Brain pericyte (primary cell): Measurements from ENCODE around the gene FIP1L1.
"Not testable (repeated sequence)": the region's sequence is repeated elsewhere in the genome, so short reads cannot be mapped to it uniquely, and the experiment has no call there.

Source experiments
- DNase-seq: peaks from one replicate; pipeline ENCODE4 v3.0.0-alpha.2; 2012; ENCODE audit warnings: low read depth, low spot score

Gene FIP1L1

DNA sequence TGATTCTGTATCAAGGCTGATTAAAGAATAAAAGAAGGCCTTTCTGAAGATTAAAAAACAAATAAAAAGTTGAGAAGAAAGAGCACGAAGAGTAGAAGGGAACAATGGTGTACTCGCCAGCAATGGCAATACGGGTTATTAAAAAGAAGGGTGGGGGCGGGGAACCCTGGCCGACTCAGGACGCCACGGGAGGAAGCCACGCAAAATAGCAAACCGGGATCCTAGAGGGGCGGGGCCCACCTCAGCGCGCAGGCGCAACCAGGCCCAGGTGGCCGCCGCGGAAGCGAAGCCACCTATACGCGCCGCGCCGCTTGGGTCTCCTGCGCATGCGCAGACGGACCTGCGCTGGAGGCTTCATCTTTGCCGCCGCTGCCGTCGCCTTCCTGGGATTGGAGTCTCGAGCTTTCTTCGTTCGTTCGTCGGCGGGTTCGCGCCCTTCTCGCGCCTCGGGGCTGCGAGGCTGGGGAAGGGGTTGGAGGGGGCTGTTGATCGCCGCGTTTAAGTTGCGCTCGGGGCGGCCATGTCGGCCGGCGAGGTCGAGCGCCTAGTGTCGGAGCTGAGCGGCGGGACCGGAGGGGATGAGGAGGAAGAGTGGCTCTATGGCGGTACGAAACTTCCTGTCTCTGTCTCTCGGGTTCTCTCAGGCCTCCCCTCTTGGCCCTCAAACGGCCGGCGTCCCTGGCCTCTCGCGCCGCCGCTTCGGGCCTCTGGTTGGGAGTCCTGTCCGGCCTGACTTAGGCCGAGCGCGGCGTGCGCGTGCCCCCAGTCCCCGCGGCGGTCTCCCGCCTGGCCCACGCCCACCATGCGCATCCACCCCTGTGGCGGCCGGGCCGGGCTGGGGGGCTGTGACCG, at the start of gene FIP1L1:
Gene FIP1L1 (plus strand): TSS at position 323 of the 852 bp plus-strand sequence. CDS start 198 bp downstream, at position 521.
- DNase-seq: peak; percentile 70

GRCh38 chr4:53334916-53335315, 42.5 kb upstream of the FIP1L1 start:
- DNase-seq: not testable (repeated sequence)

GRCh38 chr4:53340145-53340544, 37.3 kb upstream of the FIP1L1 start:
- DNase-seq: not testable (repeated sequence)

DNA sequence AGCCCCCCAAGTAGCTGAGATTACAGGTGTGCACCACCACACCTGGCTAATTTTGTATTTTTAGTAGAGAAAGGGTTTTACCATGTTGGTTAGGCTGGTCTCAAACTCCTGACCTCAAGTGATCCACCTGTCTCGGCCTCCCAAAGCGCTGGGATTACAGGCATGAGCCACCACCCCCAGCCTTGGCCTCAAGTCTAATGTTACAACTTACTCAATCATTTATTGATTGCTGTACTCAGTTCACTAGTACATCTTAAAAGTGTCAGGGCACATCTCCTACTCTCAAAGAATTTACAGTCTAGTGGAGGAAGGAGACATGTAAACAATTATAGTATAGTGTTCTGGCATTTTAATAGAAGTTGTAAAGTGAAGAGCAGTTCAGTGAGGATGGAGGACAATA, 31.0 kb upstream of the FIP1L1 start:
- not testable (repeated sequence) for DNase-seq

GRCh38 chr4:53346920-53347852, 30.3 kb upstream of the FIP1L1 start:
- no peak for DNase-seq

DNA sequence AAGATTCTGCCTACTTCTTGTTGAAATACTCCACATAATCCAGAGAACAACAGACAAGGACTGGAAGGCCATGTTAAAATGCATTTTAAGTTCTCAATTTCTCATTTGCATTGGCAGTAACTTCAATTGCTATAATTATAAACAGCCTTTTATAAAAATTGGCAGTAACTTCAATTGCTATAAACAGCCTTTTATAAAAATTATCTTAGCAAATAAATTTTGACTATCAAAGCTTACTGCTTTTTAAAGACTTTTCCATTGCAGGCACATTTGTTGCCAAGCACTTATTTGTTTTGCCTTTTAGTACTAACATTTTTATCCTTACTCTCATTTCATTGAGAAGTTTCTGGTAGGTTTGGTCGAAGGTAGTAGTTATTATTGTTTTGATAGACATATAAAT, 29.4 kb upstream of the FIP1L1 start:
- no peak for DNase-seq

DNA sequence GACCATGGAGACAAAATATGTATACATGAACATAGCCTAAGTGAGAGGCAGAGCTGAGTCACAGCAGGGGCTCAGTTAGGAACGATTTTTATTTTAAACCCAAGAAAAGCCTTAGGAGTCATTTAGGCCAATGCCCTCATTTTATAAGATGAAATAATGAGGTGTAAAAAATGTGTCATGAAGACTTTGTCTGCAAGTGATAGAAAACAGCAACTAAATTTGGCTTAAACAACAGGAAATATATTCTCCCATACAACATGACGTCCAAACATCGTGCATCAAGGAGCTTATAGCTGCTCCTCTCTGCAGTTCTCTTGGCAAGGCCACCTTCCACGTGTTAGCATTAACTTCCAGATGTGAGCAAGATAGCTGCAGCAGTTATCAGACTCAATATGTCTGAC, 28.4 kb upstream of the FIP1L1 start:
- DNase-seq: no peak

DNA sequence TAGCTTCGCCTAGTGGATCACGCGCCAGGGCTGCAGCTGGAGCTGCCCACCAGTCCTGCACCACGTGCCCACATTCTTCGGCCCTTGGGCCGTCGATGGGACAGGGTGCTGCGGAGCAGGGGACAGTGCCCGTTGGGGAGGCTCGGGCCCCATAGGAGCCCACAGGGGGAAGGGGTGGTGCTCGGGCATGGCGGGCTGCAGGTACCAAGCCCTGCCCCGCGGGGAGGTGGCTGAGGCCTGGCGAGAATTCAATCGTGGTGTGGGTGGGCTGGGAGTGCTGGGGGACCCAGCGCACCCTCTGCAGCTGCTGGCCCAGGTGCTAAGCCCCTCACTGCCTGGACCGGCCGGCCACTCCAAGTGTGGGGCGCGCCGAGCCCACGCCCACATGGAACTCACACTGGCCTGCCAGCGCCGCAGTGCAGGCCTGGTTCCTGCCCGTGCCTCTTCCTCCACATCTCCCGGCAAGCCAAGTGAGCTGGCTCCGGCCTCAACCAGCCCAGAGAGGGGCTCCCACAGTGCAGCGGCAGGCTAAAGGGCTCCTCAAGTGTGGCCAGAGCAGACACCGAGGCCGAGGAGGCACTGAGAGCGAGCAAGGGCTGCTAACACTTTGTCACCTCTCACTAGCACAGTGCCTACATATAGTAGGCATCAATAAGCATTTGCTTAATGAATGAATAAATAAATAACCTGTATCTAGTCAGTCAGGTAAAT, 23.3 kb upstream of the FIP1L1 start:
- DNase-seq: no peak

DNA sequence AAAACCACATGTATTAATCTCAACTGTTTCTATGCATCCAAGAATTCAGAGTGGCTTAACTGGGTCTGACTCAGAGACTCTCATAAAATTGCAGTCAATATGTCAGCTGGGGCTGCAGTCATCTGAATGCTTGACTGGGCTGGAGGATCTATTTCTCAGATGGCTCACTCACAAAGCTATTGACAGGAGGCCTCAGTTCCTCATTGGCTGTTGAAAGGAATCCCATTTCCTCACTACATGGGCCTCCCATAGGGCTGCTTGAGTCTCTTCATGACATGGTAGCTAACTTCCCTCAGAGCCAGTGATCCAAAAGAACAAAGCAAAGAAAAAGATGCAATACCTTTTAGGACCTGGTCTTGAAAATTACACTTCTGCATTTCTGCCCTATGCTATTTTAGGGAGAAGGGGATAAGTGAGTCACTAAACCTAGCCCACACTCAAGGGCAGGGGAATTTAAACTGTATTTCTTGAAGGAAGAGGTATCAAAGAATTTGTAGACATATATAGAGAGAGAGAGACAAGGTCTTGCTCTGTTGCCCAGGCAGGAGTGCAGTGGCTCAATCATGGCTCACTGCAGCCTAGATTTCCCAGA, 21.4 kb upstream of the FIP1L1 start:
- no peak for DNase-seq

- no peak for DNase-seq
Observed at GRCh38 chr4:53361451-53361850, 16.0 kb upstream of the FIP1L1 start.

GRCh38 chr4:53362093-53362492, 15.3 kb upstream of the FIP1L1 start:
- DNase-seq: no peak

GRCh38 chr4:53364624-53365023, 12.8 kb upstream of the FIP1L1 start:
- DNase-seq: no peak

- DNase-seq: no peak
Observed at GRCh38 chr4:53365121-53365485, 12.3 kb upstream of the FIP1L1 start.

DNA sequence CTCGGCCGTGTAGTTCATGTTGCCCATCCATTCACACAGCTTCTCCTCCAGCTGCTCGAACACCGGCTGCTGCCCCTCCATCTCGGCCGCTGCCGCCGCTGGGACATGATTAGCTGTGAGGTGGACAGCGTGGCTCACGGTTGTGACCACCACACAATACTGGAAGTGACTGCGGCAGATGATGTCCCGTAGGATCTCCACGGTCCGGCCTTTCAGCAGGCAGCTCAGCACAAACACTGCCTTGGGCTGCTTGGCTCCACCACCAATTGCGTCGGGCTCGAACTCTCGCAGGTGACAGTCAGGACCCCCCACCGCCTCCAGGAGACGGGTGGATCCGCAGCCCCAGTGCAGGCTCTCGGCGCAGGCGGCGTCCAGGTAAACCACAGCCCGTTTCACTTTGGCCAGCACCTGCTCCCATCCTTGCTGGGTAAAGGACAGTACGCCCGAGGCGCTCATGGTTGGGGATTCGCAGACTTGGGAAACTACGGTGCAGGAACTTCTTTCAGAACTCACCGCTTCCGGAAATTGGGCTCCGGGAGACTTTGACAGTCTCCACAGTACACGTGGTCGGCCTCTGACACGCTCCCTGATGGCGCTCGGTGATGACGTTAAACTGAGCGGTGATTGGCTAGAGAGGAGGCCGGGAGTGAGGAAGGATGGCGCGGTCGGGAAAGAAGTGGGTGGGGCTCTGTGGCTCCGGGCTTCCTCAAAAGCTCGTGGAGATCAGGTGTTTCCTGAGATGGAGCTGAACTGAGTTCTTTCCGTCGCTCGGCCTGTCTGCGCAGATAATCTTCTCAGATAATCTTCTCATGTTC, 11.7 kb upstream of the FIP1L1 start, which contains the start of gene SCFD2:
Gene SCFD2 (minus strand): TSS at position 576 of the 815 bp plus-strand sequence.
- DNase-seq: peak; percentile 86

DNA sequence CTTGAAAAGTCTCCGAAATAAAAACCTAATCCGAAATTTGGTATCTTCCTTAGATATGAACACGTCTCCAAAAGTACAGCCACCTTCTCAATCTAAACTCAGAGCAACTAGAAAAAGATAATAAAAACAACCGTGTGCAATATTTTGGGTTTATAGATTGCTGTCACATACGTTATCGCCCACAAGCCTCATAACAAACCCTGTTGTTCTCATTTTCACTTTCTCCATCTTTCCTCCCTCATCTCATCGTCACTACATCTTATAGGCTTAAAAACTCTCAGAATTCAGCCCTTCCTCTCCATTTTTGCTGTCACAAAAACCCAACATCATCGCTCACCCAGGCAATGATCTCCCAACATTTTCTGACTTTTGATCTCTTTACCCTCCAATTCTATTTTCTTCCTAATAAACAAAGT, 11.1 kb upstream of the FIP1L1 start:
- DNase-seq: no peak

DNA sequence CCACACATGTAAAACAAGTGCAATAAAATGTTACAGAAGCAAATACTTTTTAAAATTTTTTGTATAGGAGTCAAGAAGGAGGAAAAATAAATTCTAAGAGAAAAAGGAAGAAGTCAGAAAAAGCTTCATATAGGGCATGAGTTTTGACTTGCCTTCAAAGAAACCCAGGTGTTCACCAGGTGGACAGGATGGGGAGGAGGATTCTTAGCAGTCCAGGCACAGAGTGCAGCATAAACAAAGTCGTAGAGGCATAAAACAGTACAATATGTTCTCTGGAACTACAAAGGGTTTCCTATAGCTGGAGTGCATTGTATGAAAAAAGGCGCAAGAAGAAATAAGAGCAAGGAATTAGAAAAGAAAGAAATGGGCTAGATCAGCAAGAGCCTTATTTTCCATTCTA, 9.7 kb upstream of the FIP1L1 start:
- no peak for DNase-seq

DNA sequence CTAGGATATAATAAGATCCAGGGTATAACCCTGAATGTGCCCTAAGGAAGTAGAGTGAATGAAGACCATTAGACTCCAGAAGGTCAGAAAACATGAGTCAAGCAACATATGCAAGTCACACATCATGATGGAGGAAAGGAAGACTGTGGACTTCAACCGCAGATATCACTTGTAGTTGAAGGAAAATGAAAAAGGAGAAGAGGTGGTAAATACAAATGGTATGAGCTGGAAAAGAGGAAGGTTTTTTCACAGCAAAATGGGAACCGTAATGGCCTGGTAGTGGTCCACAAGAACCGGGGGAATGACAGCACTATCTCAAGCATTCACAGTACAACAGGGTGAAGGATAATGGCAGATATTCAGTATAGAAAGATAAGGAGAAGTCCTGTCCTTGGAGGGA, 6.4 kb upstream of the FIP1L1 start:
- no peak for DNase-seq

DNA sequence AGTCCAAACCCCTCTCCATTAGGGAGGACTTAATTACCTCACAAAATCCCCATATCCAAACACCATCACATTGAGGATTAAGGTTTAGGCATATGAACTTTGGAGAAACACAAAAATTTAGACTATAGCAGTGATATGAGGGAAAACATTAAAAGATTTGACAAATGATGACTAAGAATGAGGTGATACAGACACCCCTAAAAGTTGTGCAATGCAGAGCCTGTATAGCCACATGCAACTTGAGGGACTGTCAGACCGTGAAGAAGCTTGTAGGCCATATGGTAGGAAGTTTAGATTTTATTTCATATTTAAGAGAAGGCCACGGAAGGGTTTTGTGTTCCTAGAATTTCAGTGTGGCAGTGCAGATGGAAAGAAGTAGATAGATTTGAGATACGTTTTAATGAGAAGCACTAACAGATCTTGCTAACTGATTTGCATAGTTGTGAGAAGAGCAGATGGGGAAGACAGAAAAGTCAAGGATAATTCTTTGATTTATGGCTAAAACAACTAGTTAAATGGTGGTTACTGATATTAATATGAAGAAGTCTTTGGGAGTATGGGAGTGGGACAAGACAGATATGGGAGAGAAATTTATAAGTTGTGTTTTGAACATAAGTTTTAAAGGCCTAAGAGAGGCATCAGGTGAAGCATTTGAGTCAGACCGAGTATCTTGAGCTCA, 5.5 kb upstream of the FIP1L1 start:
- no peak for DNase-seq

DNA sequence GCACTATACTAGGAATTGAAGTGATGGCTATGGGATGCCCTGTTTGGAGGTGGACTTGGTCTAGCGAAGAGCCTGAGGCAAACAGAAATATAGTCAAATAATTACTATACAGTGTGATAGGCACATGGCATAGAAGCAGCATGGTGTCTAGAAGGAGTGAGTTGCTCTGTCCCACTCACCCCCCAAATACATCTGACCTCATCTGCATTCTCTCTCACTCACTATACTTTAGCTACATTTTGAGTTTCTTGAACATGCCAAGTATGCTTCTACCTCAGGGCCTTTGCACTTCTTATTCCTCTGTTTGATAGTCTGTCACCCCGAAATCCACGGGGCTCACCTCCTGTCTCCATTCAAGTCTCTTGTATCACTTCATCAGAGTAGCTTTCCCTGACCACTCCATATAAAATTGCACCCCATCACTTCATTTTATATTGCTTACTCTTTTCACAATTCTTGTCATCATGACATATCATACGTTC, 2.6 kb upstream of the FIP1L1 start:
- DNase-seq: no peak

DNA sequence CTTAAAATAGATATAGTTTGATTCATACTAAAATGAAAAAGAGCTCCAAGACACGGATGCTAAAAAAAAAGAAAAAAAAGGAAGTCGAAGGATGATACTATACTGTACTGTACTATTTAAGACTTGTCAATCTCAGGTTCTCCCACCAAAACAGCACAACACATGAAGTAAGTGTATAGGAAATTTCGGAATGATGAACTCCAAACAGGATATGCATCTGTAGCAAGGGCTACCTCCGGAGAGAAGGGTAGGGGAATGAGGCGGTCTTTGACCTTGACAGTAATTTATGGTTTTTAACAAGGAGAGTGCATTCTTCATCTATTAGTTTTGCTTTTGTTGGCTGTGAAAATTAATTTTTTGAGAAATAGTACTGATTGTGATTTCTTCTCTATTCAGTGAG, 541 bp upstream of the FIP1L1 start:
- no peak for DNase-seq
